HG02623 (cell line): ENCODE measurements around the gene SDF2.

Source experiments
- ATAC-seq: cut with Tn5 transposase; IDR thresholded peaks from one replicate; pipeline ENCODE4 v1.9.1; 2021; ENCODE audit warnings: moderate library complexity; ENCODE audit not compliant: unreplicated experiment

Gene SDF2

GRCh38 chr17:28661635-28662526 lies at the start of gene SDF2, which contains the start of gene SUPT6H:
Gene SDF2 (minus strand): TSS chr17:28661906. CDS start chr17:28661876, 30 bp downstream.
Gene SUPT6H (plus strand): TSS chr17:28662205. CDS start chr17:28673402, 11,197 bp downstream.
- ATAC-seq = peak; percentile 69

GRCh38 chr17:28710861-28711722 lies 49.4 kb upstream of the SDF2 start:
- ATAC-seq = peak; percentile 66

- ATAC-seq = no peak
Measured at GRCh38 chr17:28707339-28707720, 45.6 kb upstream of the SDF2 start.

- ATAC-seq = no peak
Measured at GRCh38 chr17:28706471-28707338, 45.0 kb upstream of the SDF2 start.

GRCh38 chr17:28705728-28706334 lies 44.1 kb upstream of the SDF2 start:
- ATAC-seq = no peak

GRCh38 chr17:28705074-28705659 lies 43.5 kb upstream of the SDF2 start:
- no peak for ATAC-seq

GRCh38 chr17:28704219-28704858 lies 42.6 kb upstream of the SDF2 start:
- no peak for ATAC-seq

- no peak for ATAC-seq
Measured at GRCh38 chr17:28703552-28704218, 42.0 kb upstream of the SDF2 start.

GRCh38 chr17:28702752-28703150 lies 41.0 kb upstream of the SDF2 start:
- no peak for ATAC-seq

- ATAC-seq = no peak
Measured at GRCh38 chr17:28702026-28702751, 40.5 kb upstream of the SDF2 start.

GRCh38 chr17:28700830-28701492 lies 39.3 kb upstream of the SDF2 start:
- ATAC-seq = no peak

GRCh38 chr17:28700278-28700677 lies 38.6 kb upstream of the SDF2 start:
- ATAC-seq = no peak

GRCh38 chr17:28698253-28698941 lies 36.7 kb upstream of the SDF2 start:
- ATAC-seq = no peak

GRCh38 chr17:28693869-28694268 lies 32.2 kb upstream of the SDF2 start:
- no peak for ATAC-seq

GRCh38 chr17:28689011-28689410 lies 27.3 kb upstream of the SDF2 start:
- ATAC-seq = no peak

GRCh38 chr17:28688481-28688880 lies 26.8 kb upstream of the SDF2 start:
- ATAC-seq = no peak

GRCh38 chr17:28686296-28686695 lies 24.6 kb upstream of the SDF2 start:
- no peak for ATAC-seq
